Keratinocyte (primary cell): Measurements from ENCODE around the gene DYRK2. TPM values are rescaled to one million over a fixed set of nuclear protein-coding genes. Genes with fewer than 3 reads are reported as not detected.

Experiments
- DNase-seq: peaks from one replicate; pipeline ENCODE4 v3.0.0-alpha.2; 2011; ENCODE audit warnings: low read depth, missing footprints, low spot score
- FAIRE-seq: peaks from 2 replicates; lab custom pipeline; 2011; peaks lifted over from hg19 to GRCh38; lab: Jason Lieb, UNC
- H2AFZ ChIP-seq: 2 replicates; pipeline ENCODE4 v1.6.0; 2012; ENCODE audit warnings: low read length, control low read depth, inconsistent platforms; ENCODE audit not compliant: control insufficient read depth
- H3K27ac ChIP-seq: 2 replicates; pipeline ENCODE4 v1.5.1; 2011; ENCODE audit warnings: low read length; ENCODE audit not compliant: control insufficient read depth, insufficient read depth
- H3K27me3 ChIP-seq: 3 replicates; pipeline ENCODE4 v1.6.0; 2011; ENCODE audit warnings: low read length; ENCODE audit not compliant: control insufficient read depth, insufficient read depth; ENCODE audit errors: extremely low read depth
- H3K36me3 ChIP-seq, 2 experiments: 2 replicates in 1 of 2; 3 replicates in 1 of 2; pipeline ENCODE4 v1.5.1; 2011; ENCODE audit warnings: low read length in 2 of 2, mild to moderate bottlenecking in 1 of 2; ENCODE audit not compliant: control insufficient read depth in 2 of 2, insufficient read depth in 2 of 2; ENCODE audit errors: extremely low read depth in 1 of 2
- H3K4me1 ChIP-seq: 3 replicates; pipeline ENCODE4 v1.5.1; 2011; ENCODE audit warnings: low read length; ENCODE audit not compliant: control insufficient read depth, insufficient read depth; ENCODE audit errors: extremely low read depth
- H3K4me2 ChIP-seq: 3 replicates; pipeline ENCODE4 v1.6.0; 2011; ENCODE audit warnings: low read depth, low read length; ENCODE audit not compliant: control insufficient read depth, insufficient read depth; ENCODE audit errors: extremely low read depth
- H3K4me3 ChIP-seq, 3 experiments: fragments of 200-600 bp in 1 of 3; sonication (generic) in 1 of 3; 2 replicates in 2 of 3; 3 replicates in 1 of 3; pipeline ENCODE4 v1.5.1; 2011 to 2016; ENCODE audit warnings: low read length in 3 of 3, mild to moderate bottlenecking in 3 of 3, control low read depth in 2 of 3, inconsistent platforms in 1 of 3, low read depth in 1 of 3, mixed read lengths in 1 of 3, mixed run types in 1 of 3, moderate library complexity in 1 of 3; ENCODE audit not compliant: control insufficient read depth in 2 of 3, insufficient read depth in 2 of 3; ENCODE audit errors: extremely low read depth in 1 of 3
- H3K79me2 ChIP-seq: 2 replicates; pipeline ENCODE4 v1.6.0; 2012; ENCODE audit warnings: low read length; ENCODE audit not compliant: control insufficient read depth, insufficient read depth
- H3K9ac ChIP-seq: 3 replicates; pipeline ENCODE4 v1.6.0; 2011; ENCODE audit warnings: low read length; ENCODE audit not compliant: control insufficient read depth, insufficient read depth; ENCODE audit errors: extremely low read depth
- H3K9me1 ChIP-seq: 3 replicates; pipeline ENCODE4 v1.6.0; 2011; ENCODE audit warnings: low read length; ENCODE audit not compliant: control insufficient read depth, insufficient read depth; ENCODE audit errors: extremely low read depth
- H3K9me3 ChIP-seq: 2 replicates; pipeline ENCODE4 v1.5.1; 2012; ENCODE audit warnings: low read depth, low read length; ENCODE audit not compliant: control insufficient read depth
- H4K20me1 ChIP-seq: 3 replicates; pipeline ENCODE4 v1.6.0; 2011; ENCODE audit warnings: low read length; ENCODE audit not compliant: control insufficient read depth, insufficient read depth; ENCODE audit errors: extremely low read depth
- EZH2 ChIP-seq: IDR thresholded peaks from one replicate; pipeline ENCODE4 v1.6.1; 2012; ENCODE audit warnings: inconsistent platforms, mild to moderate bottlenecking, low read length, moderate library complexity
- dilution Hi-C: fragments of 300-500 bp; cut with MboI; formaldehyde crosslinking; loops from one replicate; pipeline ENCODE4 v1.7.0; 2020; ENCODE audit warnings: low sequenced_read_pairs; ENCODE audit not compliant: extremely low pct_ligation_motif_present
- polyA plus RNA-seq, 5 experiments: library from polyadenylated mRNA; depleted of rRNA in 3 of 5; stranded (reverse) in 3 of 5; stranded (forward) in 1 of 5; unstranded in 1 of 5; fragments of >200 nt; gene quantifications; 1 replicate in 1 of 5; 2 replicates in 3 of 5; 3 replicates in 1 of 5; pipeline versions ENCODE4 v1.2.1 to v1.2.3, GENCODE V29; 2011 to 2012; ENCODE audit warnings: missing spikeins in 2 of 5, low read depth in 1 of 5, low replicate concordance in 1 of 5
- TF ChIP-seq, protein P1 (sequence below), 3 experiments: IDR thresholded peaks in 1 of 3; conservative IDR thresholded peaks in 1 of 3; optimal IDR thresholded peaks in 1 of 3; 2 replicates in 2 of 3; 3 replicates in 1 of 3; pipeline versions ENCODE3 to v1.5.1; 2011; ENCODE audit warnings: low read length in 3 of 3, mild to moderate bottlenecking in 3 of 3, moderate library complexity in 2 of 3, control low read depth in 1 of 3, inconsistent platforms in 1 of 3; ENCODE audit not compliant: insufficient read depth in 2 of 3; ENCODE audit errors: extremely low read depth in 1 of 3

Gene DYRK2
- polyA plus RNA-seq, 1 donor (not counting 4 experiments of a cell fraction or from before 2014, with no cell fraction given) = 22.7 TPM

DNA sequence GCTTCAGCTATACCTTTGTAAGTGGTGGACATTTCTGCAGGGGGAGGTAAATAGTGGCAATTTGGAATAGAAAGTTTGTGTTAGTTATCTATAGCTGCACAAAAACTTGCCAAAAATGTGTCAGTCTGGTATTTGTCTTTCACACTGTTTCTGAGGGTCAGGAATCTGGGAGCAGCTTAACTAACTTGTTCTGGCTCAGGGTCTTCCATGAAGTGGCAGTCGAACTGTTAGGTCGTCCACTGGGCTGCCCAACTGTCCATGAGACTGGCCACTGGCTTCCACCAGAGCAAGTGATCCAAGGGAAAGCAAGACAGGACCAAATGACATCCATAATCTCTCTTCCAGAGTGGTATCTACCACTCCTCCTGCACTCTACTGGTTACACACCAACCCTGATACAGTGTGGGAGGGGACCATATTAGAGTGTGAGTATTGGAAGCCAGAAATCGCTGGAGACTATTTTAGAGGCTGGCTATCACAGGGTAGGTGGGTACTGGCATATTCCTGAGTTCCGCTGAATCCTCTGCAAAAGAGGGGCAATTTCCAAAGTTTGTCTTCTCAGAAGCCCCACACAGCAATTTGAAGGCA lies 60.9 kb downstream of the DYRK2 start:
- no peaks in the 10 kb centered on the region for H3K36me3 ChIP-seq
- H3K4me2 ChIP-seq = no peak overlapping the region
- no peaks in the 10 kb centered on the region for H3K27me3 ChIP-seq
- H3K27ac ChIP-seq = no peak overlapping the region
- DNase-seq (no peak), FAIRE-seq (no peak)
- H4K20me1 ChIP-seq = no peaks in the 10 kb centered on the region
- no peaks in the 10 kb centered on the region for H3K9me3 ChIP-seq
- H3K79me2 ChIP-seq = no peaks in the 10 kb centered on the region
- no peak overlapping the region for H3K4me3 ChIP-seq
- H3K4me1 ChIP-seq = no peaks in the 10 kb centered on the region
- H3K9ac ChIP-seq = no peak overlapping the region
- dilution Hi-C loops = no loop called here
- no peak for TF ChIP-seq EZH2
- TF ChIP-seq, protein P1, sequence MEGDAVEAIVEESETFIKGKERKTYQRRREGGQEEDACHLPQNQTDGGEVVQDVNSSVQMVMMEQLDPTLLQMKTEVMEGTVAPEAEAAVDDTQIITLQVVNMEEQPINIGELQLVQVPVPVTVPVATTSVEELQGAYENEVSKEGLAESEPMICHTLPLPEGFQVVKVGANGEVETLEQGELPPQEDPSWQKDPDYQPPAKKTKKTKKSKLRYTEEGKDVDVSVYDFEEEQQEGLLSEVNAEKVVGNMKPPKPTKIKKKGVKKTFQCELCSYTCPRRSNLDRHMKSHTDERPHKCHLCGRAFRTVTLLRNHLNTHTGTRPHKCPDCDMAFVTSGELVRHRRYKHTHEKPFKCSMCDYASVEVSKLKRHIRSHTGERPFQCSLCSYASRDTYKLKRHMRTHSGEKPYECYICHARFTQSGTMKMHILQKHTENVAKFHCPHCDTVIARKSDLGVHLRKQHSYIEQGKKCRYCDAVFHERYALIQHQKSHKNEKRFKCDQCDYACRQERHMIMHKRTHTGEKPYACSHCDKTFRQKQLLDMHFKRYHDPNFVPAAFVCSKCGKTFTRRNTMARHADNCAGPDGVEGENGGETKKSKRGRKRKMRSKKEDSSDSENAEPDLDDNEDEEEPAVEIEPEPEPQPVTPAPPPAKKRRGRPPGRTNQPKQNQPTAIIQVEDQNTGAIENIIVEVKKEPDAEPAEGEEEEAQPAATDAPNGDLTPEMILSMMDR (optimal IDR thresholded peaks at IDR 0.05 in 1 of 3, IDR thresholded peaks at IDR 0.05 in 1 of 3, conservative IDR thresholded peaks at IDR 0.05 in 1 of 3; ENCODE audit: extremely low read depth in 1 of 3, insufficient read depth in 2 of 3, low read length in 3 of 3) = no peak
- H2AFZ ChIP-seq = no peak overlapping the region
- no peaks in the 10 kb centered on the region for H3K9me1 ChIP-seq

DNA sequence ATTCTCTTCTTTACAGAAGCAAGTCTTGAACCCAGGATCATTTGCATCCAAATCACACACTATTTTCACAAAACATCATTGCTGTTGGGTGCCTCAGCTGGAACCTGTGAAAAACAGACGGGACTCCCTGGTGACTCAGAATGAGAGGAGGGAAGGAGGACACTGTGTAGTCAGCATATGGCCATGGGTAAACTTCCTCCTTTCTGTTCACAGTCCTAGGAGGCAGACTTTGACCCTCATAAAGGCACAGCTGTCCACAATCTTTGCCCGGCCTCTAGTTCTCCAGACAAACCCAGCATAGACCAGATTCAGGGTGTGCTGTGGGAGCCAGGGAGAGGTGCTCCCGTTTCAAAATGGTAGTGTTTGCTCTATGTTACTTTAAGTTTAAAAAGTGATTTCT lies 62.0 kb downstream of the DYRK2 start:
- no peaks in the 10 kb centered on the region for H3K79me2 ChIP-seq
- H4K20me1 ChIP-seq = no peaks in the 10 kb centered on the region
- TF ChIP-seq, protein P1 (optimal IDR thresholded peaks at IDR 0.05 in 1 of 3, IDR thresholded peaks at IDR 0.05 in 1 of 3, conservative IDR thresholded peaks at IDR 0.05 in 1 of 3; ENCODE audit: extremely low read depth in 1 of 3, insufficient read depth in 2 of 3, low read length in 3 of 3) = no peak
- no peak for TF ChIP-seq EZH2
- FAIRE-seq (peak; percentile 13), DNase-seq (no peak)
- H3K27ac ChIP-seq = no peak overlapping the region
- no peak overlapping the region for H2AFZ ChIP-seq
- H3K4me2 ChIP-seq = peak overlapping the region; percentile 35
- no peak overlapping the region for H3K4me3 ChIP-seq
- no peaks in the 10 kb centered on the region for H3K9me1 ChIP-seq
- no peaks in the 10 kb centered on the region for H3K27me3 ChIP-seq
- no peak overlapping the region for H3K9ac ChIP-seq
- H3K4me1 ChIP-seq = no peaks in the 10 kb centered on the region
- no peaks in the 10 kb centered on the region for H3K36me3 ChIP-seq
- no peaks in the 10 kb centered on the region for H3K9me3 ChIP-seq
- dilution Hi-C loops = no loop called here
